OCI-LY3 (cell line): Measurements from ENCODE around the gene TMEM100.

ENCODE experiments used
- H2AFZ ChIP-seq: fragments of 200-600, 300-600 bp; shearing (Covaris generic); 2 replicates; pipeline ENCODE4 v1.6.0; 2014; ENCODE audit warnings: antibody characterized with exemption, low read depth, low read length
- H3K27ac ChIP-seq: fragments of 200-600, 300-600 bp; sonication (generic); 2 replicates; pipeline ENCODE4 v1.5.1; 2014; ENCODE audit warnings: mild to moderate bottlenecking, low read length, moderate library complexity, mixed read lengths
- H3K27me3 ChIP-seq: fragments of 200-600, 300-600 bp; sonication (generic); 2 replicates; pipeline ENCODE4 v1.6.1; 2014; ENCODE audit warnings: low read depth, low read length, mixed read lengths
- H3K36me3 ChIP-seq: fragments of 200-600, 300-600 bp; sonication (generic); replicated peaks from 2 replicates; pipeline ENCODE3; 2014; ENCODE audit warnings: low read depth, low read length, mixed read lengths
- H3K4me1 ChIP-seq: fragments of 300-600, 200-600 bp; sonication (generic); 2 replicates; pipeline ENCODE4 v1.6.1; 2014; ENCODE audit warnings: low read length, mixed read lengths
- H3K4me2 ChIP-seq: fragments of 200-600, 300-600 bp; sonication (generic); 2 replicates; pipeline ENCODE4 v1.6.1; 2014; ENCODE audit warnings: low read length, mixed read lengths
- H3K4me3 ChIP-seq: fragments of 300-600, 200-600 bp; sonication (generic); 2 replicates; pipeline ENCODE4 v1.5.1; 2014; ENCODE audit warnings: antibody characterized with exemption, mild to moderate bottlenecking, low read length, moderate library complexity
- H3K79me2 ChIP-seq: fragments of 300-600, 200-600 bp; shearing (Covaris generic); 2 replicates; pipeline ENCODE4 v1.6.1; 2014; ENCODE audit warnings: mild to moderate bottlenecking, low read length, mixed read lengths
- H3K9ac ChIP-seq: fragments of 300-600, 200-600 bp; shearing (Covaris generic); 2 replicates; pipeline ENCODE4 v1.6.0; 2014; ENCODE audit warnings: mild to moderate bottlenecking, low read length, moderate library complexity
- H3K9me3 ChIP-seq: fragments of 200-600, 300-600 bp; shearing (Covaris generic); 2 replicates; pipeline ENCODE4 v1.6.1; 2014; ENCODE audit warnings: low read length, mixed read lengths; ENCODE audit not compliant: insufficient read depth
- H4K20me1 ChIP-seq: fragments of 200-600, 300-600 bp; sonication (generic); 2 replicates; pipeline ENCODE4 v1.6.1; 2016; ENCODE audit warnings: low read length, mixed read lengths; ENCODE audit not compliant: insufficient read depth
- CTCF ChIP-seq: fragments of 200-600, 300-600 bp; sonication (generic); IDR thresholded peaks from 2 replicates; pipeline ENCODE4 v1.5.1; 2014; ENCODE audit warnings: antibody characterized with exemption, low read length, low read depth
- EZH2phosphoT487 ChIP-seq: fragments of 200-600 bp; shearing (Covaris generic); IDR thresholded peaks from 2 replicates; pipeline ENCODE4 v1.6.1; 2018; ENCODE audit warnings: antibody characterized with exemption, mixed run types, low read depth

Gene TMEM100

GRCh38 chr17:55728361-55728760, 5.7 kb upstream of the TMEM100 start:
- H4K20me1 ChIP-seq, result no peaks in the 10 kb centered on the region
- H3K27me3 ChIP-seq, result peaks cover 82% of the 10 kb centered on the region
- no peaks in the 10 kb centered on the region for H3K9me3 ChIP-seq
- H3K9ac ChIP-seq, result no peak overlapping the region
- peaks cover 6% of the 10 kb centered on the region for H3K4me1 ChIP-seq
- no peak overlapping the region for H3K27ac ChIP-seq
- H3K4me2 ChIP-seq, result no peak overlapping the region
- no peak overlapping the region for H2AFZ ChIP-seq
- no peaks in the 10 kb centered on the region for H3K79me2 ChIP-seq
- H3K36me3 ChIP-seq, result no peaks in the 10 kb centered on the region
- no peak overlapping the region for H3K4me3 ChIP-seq
- TF ChIP-seq CTCF (no peak), EZH2phosphoT487 (no peak)

- Histone ChIP-seq H3K4me1 (peaks cover 6% of the 10 kb centered on the region), H3K27ac (no peak overlapping the region), H3K9ac (no peak overlapping the region), H3K27me3 (peaks cover 82% of the 10 kb centered on the region), H3K4me2 (no peak overlapping the region), H3K36me3 (no peaks in the 10 kb centered on the region), H3K79me2 (no peaks in the 10 kb centered on the region), H3K9me3 (no peaks in the 10 kb centered on the region), H4K20me1 (no peaks in the 10 kb centered on the region), H2AFZ (no peak overlapping the region), H3K4me3 (no peak overlapping the region)
- TF ChIP-seq EZH2phosphoT487 (no peak), CTCF (no peak)
Measured at GRCh38 chr17:55727920-55728319, 5.3 kb upstream of the TMEM100 start.

GRCh38 chr17:55727275-55727674, 4.6 kb upstream of the TMEM100 start:
- TF ChIP-seq CTCF (no peak), EZH2phosphoT487 (no peak)
- Histone ChIP-seq H3K27me3 (peaks cover 82% of the 10 kb centered on the region), H3K79me2 (no peaks in the 10 kb centered on the region), H3K4me1 (peaks cover 6% of the 10 kb centered on the region), H3K4me3 (no peak overlapping the region), H2AFZ (no peak overlapping the region), H4K20me1 (no peaks in the 10 kb centered on the region), H3K9me3 (no peaks in the 10 kb centered on the region), H3K9ac (no peak overlapping the region), H3K27ac (no peak overlapping the region), H3K4me2 (no peak overlapping the region), H3K36me3 (no peaks in the 10 kb centered on the region)

- Histone ChIP-seq H3K4me1 (peaks cover 6% of the 10 kb centered on the region), H3K9ac (no peak overlapping the region), H3K27ac (no peak overlapping the region), H3K4me2 (no peak overlapping the region), H4K20me1 (no peaks in the 10 kb centered on the region), H3K9me3 (no peaks in the 10 kb centered on the region), H2AFZ (no peak overlapping the region), H3K36me3 (no peaks in the 10 kb centered on the region), H3K79me2 (no peaks in the 10 kb centered on the region), H3K4me3 (no peak overlapping the region), H3K27me3 (peaks cover 82% of the 10 kb centered on the region)
- TF ChIP-seq CTCF, result no peak
- TF ChIP-seq EZH2phosphoT487, result no peak
Measured at GRCh38 chr17:55726440-55726839, 3.8 kb upstream of the TMEM100 start.
